Bronchial epithelial cell (primary cell): ENCODE data around the gene ECT2. TPM values are rescaled to one million over a fixed set of nuclear protein-coding genes. Genes with fewer than 3 reads are reported as not detected.
"Not testable (repeated sequence)": the region's sequence is repeated elsewhere in the genome, so short reads cannot be mapped to it uniquely, and the experiment has no call there.

ENCODE experiments used
- DNase-seq: peaks from one replicate; pipeline ENCODE4 v3.0.0-alpha.2; 2010; ENCODE audit warnings: low read depth
- FAIRE-seq: peaks from 2 replicates; lab custom pipeline; 2011; peaks lifted over from hg19 to GRCh38; lab: Jason Lieb, UNC
- H3K27me3 ChIP-seq: 2 replicates; pipeline ENCODE4 v1.5.1; 2011; ENCODE audit warnings: low read length; ENCODE audit not compliant: control insufficient read depth, insufficient read depth
- H3K36me3 ChIP-seq: 2 replicates; pipeline ENCODE4 v1.5.1; 2011; ENCODE audit warnings: low read length; ENCODE audit not compliant: control insufficient read depth, insufficient read depth
- H3K4me3 ChIP-seq: 2 replicates; pipeline ENCODE4 v1.5.1; 2011; ENCODE audit warnings: mild to moderate bottlenecking, low read depth, low read length, control low read depth
- total RNA-seq: library from RNA; depleted of rRNA; stranded (reverse); fragments of >200 nt; gene quantifications from 2 replicates; pipeline ENCODE4 v1.2.1, GENCODE V29; 2014
- TF ChIP-seq, protein P1 (sequence below): IDR thresholded peaks from 2 replicates; pipeline ENCODE4 v1.5.1; 2011; ENCODE audit warnings: mild to moderate bottlenecking, moderate library complexity, low read length, control low read depth, inconsistent platforms; ENCODE audit not compliant: insufficient read depth, severe bottlenecking

ECT2 gene
- total RNA-seq, 1 donor from 2014 or later: 9.0 TPM

DNA sequence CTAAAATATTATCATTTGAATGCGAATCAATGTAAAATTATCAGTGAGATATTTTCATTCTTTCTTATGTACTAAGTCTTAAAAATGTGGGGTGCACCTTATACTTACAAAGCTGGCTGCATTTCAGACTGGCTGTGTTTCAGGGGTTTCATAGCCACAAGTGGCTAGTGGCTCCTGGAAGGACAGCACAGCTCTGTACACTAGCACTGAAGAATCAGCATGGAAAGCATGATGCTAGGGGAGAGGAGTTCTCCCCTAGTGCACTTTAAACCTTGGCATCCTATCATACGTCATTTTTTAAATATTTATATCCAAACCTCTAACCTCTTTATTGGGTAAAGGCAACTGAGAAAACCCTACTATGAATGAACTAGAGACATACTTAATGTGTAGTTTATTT is 66.4 kb downstream of the ECT2 start:
- TF ChIP-seq, protein P1, sequence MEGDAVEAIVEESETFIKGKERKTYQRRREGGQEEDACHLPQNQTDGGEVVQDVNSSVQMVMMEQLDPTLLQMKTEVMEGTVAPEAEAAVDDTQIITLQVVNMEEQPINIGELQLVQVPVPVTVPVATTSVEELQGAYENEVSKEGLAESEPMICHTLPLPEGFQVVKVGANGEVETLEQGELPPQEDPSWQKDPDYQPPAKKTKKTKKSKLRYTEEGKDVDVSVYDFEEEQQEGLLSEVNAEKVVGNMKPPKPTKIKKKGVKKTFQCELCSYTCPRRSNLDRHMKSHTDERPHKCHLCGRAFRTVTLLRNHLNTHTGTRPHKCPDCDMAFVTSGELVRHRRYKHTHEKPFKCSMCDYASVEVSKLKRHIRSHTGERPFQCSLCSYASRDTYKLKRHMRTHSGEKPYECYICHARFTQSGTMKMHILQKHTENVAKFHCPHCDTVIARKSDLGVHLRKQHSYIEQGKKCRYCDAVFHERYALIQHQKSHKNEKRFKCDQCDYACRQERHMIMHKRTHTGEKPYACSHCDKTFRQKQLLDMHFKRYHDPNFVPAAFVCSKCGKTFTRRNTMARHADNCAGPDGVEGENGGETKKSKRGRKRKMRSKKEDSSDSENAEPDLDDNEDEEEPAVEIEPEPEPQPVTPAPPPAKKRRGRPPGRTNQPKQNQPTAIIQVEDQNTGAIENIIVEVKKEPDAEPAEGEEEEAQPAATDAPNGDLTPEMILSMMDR: no peak
- FAIRE-seq: no peak
- Histone ChIP-seq H3K4me3 (no peak overlapping the region), H3K36me3 (no peaks in the 10 kb centered on the region), H3K27me3 (no peaks in the 10 kb centered on the region)
- no peak for DNase-seq

DNA sequence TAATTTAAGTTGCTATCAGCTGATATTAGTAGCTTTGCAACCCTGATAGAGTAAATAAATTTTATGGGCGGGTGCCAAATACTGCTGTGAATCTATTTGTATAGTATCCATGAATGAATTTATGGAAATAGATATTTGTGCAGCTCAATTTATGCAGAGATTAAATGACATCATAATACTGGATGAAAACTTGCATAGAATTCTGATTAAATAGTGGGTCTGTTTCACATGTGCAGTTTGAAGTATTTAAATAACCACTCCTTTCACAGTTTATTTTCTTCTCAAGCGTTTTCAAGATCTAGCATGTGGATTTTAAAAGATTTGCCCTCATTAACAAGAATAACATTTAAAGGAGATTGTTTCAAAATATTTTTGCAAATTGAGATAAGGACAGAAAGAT is 70.0 kb downstream of the ECT2 start:
- H3K36me3 ChIP-seq: no peaks in the 10 kb centered on the region
- FAIRE-seq (no peak), DNase-seq (no peak)
- H3K4me3 ChIP-seq: no peak overlapping the region
- TF ChIP-seq, protein P1: no peak
- no peaks in the 10 kb centered on the region for H3K27me3 ChIP-seq

DNA sequence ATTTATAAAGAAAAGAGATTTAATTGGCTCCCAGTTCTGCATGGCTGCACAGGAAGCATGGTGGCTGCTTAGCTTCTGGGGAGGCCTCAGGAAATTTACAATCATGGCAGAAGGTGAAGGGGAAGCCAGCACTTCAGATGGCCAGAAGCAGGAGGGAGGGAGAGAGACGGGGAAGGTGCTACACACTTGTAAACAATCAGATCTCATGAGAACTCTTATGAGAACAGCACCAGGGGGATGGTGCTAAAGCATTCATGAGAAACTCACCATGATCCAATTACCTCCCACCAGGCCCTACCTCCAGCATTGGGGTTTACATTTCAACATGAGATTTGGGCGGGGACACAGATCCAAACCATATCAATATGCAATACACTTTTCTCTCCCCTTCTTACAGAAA is 73.7 kb downstream of the ECT2 start:
- DNase-seq: no peak
- Histone ChIP-seq H3K4me3 (no peak overlapping the region), H3K27me3 (no peaks in the 10 kb centered on the region), H3K36me3 (no peaks in the 10 kb centered on the region)
- TF ChIP-seq, protein P1: no peak
- FAIRE-seq: no peak

DNA sequence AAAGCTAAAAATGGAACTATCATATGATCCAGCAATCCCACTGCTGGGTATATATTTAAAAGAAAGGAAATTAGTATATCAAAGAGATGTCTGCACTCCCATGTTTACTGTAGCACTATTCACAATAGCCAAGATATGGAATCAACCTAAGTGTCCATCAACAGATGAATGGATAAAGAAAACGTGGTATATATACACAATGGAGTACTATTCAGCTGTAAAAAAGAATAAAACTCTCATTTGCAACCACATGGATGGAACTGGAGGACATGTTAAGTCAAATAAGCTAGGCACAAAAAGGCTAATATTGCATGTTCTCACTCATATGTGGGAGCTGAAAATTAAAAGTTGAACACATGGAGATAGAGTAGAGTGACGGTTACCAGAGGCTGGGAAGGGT is 76.7 kb downstream of the ECT2 start:
- not testable (repeated sequence) for FAIRE-seq, H3K27me3 ChIP-seq, DNase-seq, H3K36me3 ChIP-seq, H3K4me3 ChIP-seq

DNA sequence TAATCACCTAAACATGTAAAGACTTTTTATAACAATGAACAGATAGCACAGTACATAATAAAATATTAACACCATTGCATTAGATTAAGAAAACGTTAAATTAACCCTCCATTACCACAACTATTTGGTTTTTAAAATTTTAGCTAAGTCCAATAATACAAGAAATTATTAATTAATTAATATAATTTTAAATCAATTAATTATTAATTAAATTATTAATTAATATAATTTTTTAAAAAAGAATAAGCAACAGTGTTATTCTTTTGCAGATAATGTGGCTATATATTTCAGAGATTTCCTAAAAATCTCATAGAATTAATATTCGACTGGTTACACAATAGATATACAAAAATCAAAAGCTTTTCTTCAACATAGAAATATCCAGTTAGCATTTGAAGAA is 82.5 kb downstream of the ECT2 start:
- TF ChIP-seq, protein P1: no peak
- Histone ChIP-seq H3K4me3 (no peak overlapping the region), H3K27me3 (peaks cover 2% of the 10 kb centered on the region), H3K36me3 (no peaks in the 10 kb centered on the region)
- no peak for FAIRE-seq
- no peak for DNase-seq

DNA sequence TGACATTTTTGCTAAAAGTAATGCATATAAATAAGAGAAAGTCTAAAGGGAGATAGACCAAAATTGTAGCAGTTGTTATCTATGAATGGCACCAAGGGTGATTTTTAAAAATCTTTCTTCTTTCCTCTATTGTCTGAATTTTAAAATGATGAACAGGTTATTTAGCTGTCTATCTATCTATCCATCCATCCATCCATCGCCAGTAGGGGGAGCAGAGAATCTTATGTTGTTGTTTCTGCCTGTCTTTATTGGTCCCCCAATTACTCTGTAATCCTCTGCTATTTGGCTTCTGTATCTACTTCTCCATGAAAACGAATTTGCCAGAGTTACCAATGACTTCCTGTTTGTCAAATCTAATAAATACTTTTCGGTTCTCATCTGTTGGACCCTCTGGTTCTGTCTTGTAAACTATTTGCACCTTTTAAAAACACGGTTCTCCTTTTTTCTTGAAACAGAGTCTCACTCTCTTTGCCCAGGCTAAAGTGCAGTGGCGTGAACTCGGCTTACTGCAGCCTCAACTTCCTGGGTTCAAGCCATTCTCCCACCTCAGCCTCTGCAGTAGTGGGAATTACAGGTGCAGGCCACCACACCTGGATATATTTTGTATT is 86.0 kb downstream of the ECT2 start:
- Histone ChIP-seq H3K4me3 (no peak overlapping the region), H3K36me3 (no peaks in the 10 kb centered on the region), H3K27me3 (peaks cover 4% of the 10 kb centered on the region)
- DNase-seq (peak; percentile 48), FAIRE-seq (no peak)
- TF ChIP-seq, protein P1: peak; percentile 64
